Kidney (tissue), 14 donors: ENCODE measurements around the gene GRID1. TPM values are rescaled to one million over a fixed set of nuclear protein-coding genes. Genes with fewer than 3 reads are reported as not detected.
A peak's percentile ranks its signal among the peaks of the same experiment; 100 is the strongest.

ENCODE experiments used
- DNase-seq, 5 donors: peaks; one replicate each; pipeline ENCODE4 v3.0.0-alpha.2; 2013 to 2020
- FAIRE-seq: peaks from 2 replicates; lab custom pipeline; 2012; peaks lifted over from hg19 to GRCh38; lab: Jason Lieb, UNC
- H3K27ac ChIP-seq, 2 donors: one replicate each; pipeline ENCODE4 v1.7.0; 2013; ENCODE audit warnings: low read depth in 2 of 2, low read length in 2 of 2, inconsistent platforms in 1 of 2
- H3K27me3 ChIP-seq: one replicate; pipeline ENCODE4 v1.7.1; 2013; ENCODE audit warnings: low read length, inconsistent platforms; ENCODE audit not compliant: control insufficient read depth, insufficient read depth
- H3K36me3 ChIP-seq, 3 donors: one replicate each; pipeline versions ENCODE4 v1.7.0 to v1.7.1; 2013; ENCODE audit warnings: low read length in 3 of 3, control low read depth in 1 of 3, inconsistent platforms in 1 of 3; ENCODE audit not compliant: insufficient read depth in 3 of 3, control insufficient read depth in 2 of 3
- H3K4me1 ChIP-seq, 3 donors: one replicate each; pipeline versions ENCODE4 v1.7.0 to v1.7.1; 2013; ENCODE audit warnings: low read length in 3 of 3, inconsistent platforms in 1 of 3, low read depth in 1 of 3; ENCODE audit not compliant: control insufficient read depth in 2 of 3, insufficient read depth in 2 of 3
- H3K4me3 ChIP-seq, 3 donors: one replicate each; pipeline versions ENCODE4 v1.7.0 to v1.8.1; 2013; ENCODE audit warnings: low read length in 3 of 3, control low read depth in 1 of 3, inconsistent platforms in 1 of 3
- H3K9ac ChIP-seq, 3 donors: one replicate each; pipeline versions ENCODE4 v1.7.0 to v1.7.1; 2013; ENCODE audit warnings: low read length in 3 of 3, control low read depth in 1 of 3, inconsistent platforms in 1 of 3
- H3K9me3 ChIP-seq, 3 donors: one replicate each; pipeline versions ENCODE4 v1.7.0 to v1.7.1; 2013; ENCODE audit warnings: low read length in 3 of 3, control low read depth in 1 of 3, inconsistent platforms in 1 of 3; ENCODE audit not compliant: control insufficient read depth in 2 of 3, insufficient read depth in 1 of 3
- intact Hi-C: fragments of 100-400 bp; cut with DNase I; formaldehyde crosslinking; loops from one replicate; pipeline ENCODE4 v1.11.1; 2022
- polyA plus RNA-seq: library from polyadenylated mRNA; stranded (reverse); fragments of 350-450 nt; fragmentation: Illumina TruSeq; extraction: RNeasy Lipid Tissue Mini Kit (QIAGEN cat#74804); gene quantifications from one replicate; pipeline ENCODE4 v1.2.3, GENCODE V29; 2014; ENCODE audit warnings: low read depth, low replicate concordance; ENCODE audit not compliant: insufficient read depth
- total RNA-seq: library from RNA; stranded (reverse); fragmentation: NEBNext Ultra II Directional; extraction: Animal tissue kit (Norgen Biotek cat#: 25700); gene quantifications from one replicate; pipeline ENCODE4 v1.2.1, GENCODE V29; 2021
- TF ChIP-seq, protein P1 (sequence below): IDR thresholded peaks from 3 replicates; pipeline ENCODE4 v1.5.1; 2012; ENCODE audit warnings: mild to moderate bottlenecking, moderate library complexity, borderline replicate concordance; ENCODE audit not compliant: insufficient read depth; ENCODE audit errors: extremely low read depth
- donor health status: control.
- donor health status: control.
- donor health status: control.
- donor health status: control.
- donor health status: control.
- donor health status: DM: yes; HTN: yes; CAD: no.
- donor health status: Normal renal cell carcinoma (clear cell type).

GRID1 gene
- total and polyA plus RNA-seq, 2 donors from 2014 or later, result 0.37 to 1.4 TPM

DNA sequence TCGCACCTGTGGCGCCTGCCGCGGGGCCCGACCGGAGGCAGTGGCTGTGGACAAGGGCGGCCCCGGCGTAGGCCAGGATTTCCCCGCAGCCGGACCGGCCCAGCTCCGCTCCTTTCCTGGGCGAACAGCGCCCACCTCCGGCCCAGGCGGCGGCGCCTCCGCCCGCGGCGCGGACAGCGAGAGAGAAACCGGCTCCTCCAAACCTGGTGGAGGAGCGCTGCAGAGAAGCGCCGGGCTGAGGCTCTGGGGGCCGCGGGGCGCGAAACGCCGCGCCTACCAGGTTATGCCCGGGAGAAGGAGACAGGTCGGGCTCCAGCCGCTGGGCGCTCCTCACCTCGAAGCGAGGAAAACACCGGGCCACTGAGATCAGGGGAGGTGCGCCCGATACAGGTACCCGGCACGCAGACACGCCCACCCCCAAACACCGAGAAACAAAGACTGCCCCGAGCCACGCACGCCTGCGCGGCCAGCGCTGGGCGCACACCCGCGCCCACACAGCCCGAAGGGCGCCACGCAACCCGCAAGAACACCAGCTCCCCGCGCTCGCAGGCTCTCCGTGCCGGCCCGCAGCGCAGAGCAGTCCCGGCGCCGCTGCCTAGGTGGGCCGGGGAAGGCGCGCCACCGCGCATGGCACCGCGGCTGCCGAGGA, 3.3 kb downstream of the GRID1 start:
- no peak overlapping the region for H3K9ac ChIP-seq
- H3K27ac ChIP-seq, result no peak overlapping the region
- H3K4me1 ChIP-seq, result peaks cover 0 to 14% (median 0%) of the 10 kb centered on the region in 3 donors
- FAIRE-seq (no peak), DNase-seq (peak; percentile 68 to 80 (median 72))
- TF ChIP-seq, protein P1, sequence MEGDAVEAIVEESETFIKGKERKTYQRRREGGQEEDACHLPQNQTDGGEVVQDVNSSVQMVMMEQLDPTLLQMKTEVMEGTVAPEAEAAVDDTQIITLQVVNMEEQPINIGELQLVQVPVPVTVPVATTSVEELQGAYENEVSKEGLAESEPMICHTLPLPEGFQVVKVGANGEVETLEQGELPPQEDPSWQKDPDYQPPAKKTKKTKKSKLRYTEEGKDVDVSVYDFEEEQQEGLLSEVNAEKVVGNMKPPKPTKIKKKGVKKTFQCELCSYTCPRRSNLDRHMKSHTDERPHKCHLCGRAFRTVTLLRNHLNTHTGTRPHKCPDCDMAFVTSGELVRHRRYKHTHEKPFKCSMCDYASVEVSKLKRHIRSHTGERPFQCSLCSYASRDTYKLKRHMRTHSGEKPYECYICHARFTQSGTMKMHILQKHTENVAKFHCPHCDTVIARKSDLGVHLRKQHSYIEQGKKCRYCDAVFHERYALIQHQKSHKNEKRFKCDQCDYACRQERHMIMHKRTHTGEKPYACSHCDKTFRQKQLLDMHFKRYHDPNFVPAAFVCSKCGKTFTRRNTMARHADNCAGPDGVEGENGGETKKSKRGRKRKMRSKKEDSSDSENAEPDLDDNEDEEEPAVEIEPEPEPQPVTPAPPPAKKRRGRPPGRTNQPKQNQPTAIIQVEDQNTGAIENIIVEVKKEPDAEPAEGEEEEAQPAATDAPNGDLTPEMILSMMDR, result peak; percentile 54
- H3K4me3 ChIP-seq, result no peak overlapping the region
- intact Hi-C loops, result no loop called here
- no peaks in the 10 kb centered on the region for H3K36me3 ChIP-seq
- H3K9me3 ChIP-seq, result no peaks in the 10 kb centered on the region
- H3K27me3 ChIP-seq, result peaks cover 24% of the 10 kb centered on the region

DNA sequence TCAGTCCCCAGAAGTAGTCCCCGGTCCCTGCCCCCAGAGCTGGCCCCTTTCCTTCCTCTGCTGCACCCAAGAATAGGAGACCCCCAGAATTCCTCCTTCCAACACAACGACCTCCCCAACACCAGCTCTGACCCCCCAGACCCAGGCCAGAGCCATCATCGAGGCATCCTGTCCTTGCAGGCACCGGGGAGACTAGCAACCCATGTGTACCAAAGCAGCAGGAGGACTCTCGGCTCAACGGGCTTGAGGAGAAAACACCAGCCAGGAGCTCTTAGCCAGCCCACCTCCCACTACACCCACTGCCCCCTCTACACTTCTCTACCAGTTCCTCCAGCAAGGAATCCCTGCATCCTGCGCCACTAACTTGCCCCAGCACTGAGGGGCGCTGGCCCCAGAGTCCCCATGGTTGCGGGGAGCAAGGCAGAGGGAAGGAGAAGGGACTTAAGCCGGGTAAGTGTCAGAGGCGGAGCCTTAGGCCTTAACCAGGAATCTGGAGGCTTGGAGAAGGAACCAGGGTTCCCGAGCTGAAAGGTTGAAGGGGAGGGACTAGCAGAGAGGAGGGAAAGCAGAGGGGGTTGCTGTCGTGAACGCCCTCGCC, 3.9 kb downstream of the GRID1 start:
- Histone ChIP-seq H3K9ac (no peak overlapping the region), H3K9me3 (no peaks in the 10 kb centered on the region), H3K27ac (no peak overlapping the region), H3K4me1 (peaks cover 0 to 14% (median 0%) of the 10 kb centered on the region in 3 donors), H3K27me3 (peaks cover 18% of the 10 kb centered on the region), H3K4me3 (no peak overlapping the region), H3K36me3 (no peaks in the 10 kb centered on the region)
- FAIRE-seq (no peak), DNase-seq (peak in 2 of 5 donors; percentile 8 to 45)
- intact Hi-C loops, result no loop called here
- TF ChIP-seq, protein P1, result no peak

DNA sequence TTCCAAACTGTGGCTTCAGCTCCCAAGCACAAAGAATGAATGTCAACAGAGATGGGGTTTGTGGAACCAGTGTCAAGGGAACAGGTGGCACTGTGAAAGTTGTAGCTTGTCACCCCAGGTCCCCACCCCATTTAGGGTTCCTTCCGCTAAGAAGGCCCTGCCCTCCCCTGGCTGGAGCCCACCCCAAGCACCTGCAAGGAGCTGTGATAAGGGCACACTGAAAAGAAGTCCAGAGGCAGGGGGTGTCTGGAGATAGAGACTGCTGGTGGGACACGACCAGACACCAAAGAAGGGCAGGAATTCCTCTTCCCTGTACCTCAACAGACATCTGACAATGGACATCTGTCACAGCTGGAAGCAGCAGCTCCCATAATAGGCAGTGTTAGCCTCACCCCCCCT, 4.5 kb downstream of the GRID1 start:
- Histone ChIP-seq H3K27ac (no peak overlapping the region), H3K9ac (no peak overlapping the region), H3K36me3 (no peaks in the 10 kb centered on the region), H3K4me1 (peaks cover 0 to 14% (median 0%) of the 10 kb centered on the region in 3 donors), H3K9me3 (no peaks in the 10 kb centered on the region), H3K27me3 (peaks cover 16% of the 10 kb centered on the region), H3K4me3 (no peak overlapping the region)
- TF ChIP-seq, protein P1, result no peak
- intact Hi-C loops, result no loop called here
- DNase-seq, result peak in 1 of 5 donors; percentile 31
- FAIRE-seq, result no peak
